Measurements from ENCODE around the gene DUOXA1.

Gene DUOXA1

DNA sequence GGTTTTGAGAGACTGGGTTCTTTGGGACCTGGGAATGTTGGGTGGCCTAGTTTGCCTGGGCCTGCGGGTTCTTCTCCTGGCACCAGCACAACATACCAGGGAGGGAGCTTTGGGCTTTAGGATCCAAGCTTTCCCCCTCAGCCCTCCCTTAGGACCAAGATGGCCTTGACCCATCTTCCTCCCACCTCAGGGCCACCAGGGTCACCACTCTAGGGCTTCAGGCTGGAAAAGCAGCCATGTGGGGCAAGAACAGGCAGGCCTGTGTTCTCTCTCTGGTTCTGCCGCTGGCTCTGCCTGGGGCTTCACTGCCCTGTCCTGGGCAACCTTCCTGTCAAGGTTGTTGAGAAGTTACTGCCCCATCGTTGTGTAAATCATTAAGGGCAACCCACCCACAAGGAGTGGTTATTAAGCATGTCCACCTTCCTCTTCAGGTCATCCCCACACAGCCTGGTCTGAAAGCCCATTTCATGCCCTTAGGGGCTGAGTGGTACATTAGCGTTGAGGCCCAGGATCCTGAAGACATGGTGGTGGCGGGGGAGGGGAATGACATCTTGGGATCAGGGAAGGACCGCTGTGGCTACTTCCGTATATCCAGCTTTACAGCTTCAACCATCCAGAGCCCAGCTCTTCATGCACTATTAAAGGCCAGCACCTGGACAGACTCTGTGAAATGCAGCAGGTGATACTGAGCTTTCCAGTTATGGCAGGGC is 767 bp upstream of the DUOXA1 start:
- DNase-seq = no peak

DNA sequence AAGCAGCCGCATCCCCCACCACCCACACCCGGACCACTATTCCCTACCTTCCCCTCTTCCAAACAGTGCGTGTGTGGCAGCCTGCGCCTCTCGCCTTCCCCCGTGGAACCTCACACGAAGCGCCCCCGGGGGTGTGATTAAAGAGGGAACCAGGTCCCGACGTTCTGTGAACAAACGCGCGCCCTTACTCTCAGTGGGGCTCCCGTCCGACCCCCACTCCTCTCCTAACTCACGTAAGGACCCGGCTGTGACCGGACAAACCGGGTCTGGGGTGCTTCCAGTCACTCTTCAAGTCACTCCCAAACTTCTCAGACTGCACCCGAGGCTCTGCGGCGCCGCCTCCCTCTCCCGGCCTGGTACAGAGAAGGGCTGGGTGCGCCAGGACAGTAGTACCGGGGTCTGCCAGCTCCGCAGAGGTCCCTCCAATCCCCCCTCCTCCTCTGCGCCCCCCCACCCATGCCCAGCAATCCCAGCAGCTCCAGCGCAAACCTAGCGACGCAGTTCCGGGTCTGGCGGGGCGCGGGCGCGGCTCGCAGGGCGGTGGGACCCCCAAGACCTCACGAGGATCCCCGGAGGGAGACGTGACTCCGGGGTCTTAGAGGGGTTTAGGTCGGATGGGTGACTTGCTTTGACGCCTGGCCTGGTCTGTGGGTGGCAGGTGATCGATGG is 574 bp downstream of the DUOXA1 start:
- DNase-seq = no peak

DNA sequence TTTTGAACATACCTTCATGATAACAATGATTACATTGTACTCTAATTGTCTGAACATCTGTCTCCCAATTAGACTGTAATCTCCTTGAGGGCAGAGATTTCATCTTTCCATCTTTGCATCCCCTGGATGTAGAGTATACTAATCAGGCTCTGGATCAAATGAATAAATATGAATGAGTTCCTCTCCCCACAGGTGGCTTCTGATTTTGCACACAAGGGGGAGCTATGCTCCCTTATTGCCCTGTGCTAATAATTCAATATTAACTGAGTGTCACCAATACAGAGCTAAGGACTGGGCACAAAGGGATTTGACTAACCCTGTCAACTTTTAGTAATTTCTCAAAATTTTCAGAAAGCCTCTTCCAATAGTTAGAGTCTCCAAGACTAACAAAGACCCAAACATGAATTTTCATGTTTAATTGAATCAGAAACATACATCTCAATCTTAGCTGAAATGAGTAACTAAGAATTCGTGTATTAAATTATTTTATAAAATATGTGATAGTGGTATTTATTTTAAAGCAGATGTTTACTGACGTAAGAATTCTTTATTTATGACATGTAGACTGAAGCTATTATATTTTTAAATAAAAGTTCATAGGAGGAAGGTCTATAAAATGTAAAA is 3.0 kb downstream of the DUOXA1 start:
- no peak for DNase-seq

DNA sequence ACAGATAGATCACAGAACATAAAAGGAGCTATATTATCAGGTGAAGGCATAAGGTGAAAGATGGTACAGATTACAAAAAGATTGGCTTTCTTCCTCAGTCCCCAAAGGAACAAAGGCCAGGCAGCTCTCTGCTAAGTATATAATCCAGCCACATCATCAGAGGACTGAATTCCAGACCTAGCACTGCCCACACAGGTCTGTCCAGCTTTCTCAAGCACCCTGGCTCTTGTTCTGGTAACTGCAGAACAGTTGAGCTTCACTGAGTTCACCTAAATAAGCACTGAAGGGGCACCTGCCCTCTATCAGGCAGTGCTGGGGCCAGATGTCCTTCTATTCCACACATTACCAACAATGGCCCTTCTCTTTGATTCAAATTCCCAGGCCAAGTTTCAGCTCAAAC is 6.3 kb downstream of the DUOXA1 start:
- no peak for DNase-seq

DNA sequence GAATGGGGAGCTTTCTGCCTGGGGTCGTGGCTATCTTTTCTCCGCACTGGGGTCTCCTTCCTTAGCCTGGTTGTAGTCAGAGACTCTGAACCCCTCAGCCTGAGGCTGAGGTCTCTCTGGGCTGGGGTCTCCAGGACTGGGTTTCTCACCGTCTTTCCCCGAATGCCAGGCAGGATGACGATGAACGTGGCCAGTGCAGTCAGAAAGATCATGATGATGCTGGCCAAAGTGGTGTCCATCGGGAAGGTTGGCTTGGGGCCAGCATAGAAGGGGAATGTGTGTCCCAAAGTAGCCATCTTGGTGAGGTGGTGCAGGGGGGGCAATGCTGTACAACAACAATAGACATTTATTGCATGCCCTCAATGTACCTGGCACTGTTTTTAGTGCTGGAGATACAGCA is 7.0 kb downstream of the DUOXA1 start:
- no peak for DNase-seq

DNA sequence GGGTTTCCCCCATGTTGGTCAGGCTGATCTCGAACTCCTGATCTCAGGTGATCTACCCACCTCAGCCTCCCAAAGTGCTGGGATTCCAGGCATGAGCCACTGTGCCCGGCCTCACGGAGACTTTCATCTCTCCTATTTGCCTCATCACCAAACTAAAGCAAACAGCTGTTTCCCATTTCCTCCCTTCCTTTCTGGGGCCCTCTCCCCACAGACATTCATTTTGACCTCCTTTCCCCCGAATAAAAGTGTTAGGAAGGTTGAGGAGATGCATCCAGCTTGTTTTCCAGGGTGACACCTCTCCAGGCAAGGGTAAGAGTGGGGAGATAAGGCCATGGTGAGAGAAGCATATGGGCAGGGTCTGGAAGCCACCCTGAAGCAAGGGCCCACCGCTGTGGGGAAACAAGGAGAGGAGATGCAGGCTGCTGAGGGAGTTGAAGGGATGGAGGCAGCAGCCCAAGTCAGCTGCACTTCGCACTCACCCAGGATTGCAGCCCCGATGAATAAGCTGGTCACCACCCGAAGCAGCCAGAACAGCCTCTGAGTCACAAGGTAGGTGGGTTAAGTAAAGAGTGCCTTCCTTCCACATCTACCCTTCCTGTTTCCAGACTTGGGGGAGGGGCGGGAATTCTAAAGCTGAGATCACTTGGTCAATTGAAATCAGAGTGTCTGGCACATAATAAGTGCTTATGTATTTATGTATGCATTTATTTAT is 7.8 kb downstream of the DUOXA1 start:
- DNase-seq = peak in 1 of 2 experiments; percentile 19

DNA sequence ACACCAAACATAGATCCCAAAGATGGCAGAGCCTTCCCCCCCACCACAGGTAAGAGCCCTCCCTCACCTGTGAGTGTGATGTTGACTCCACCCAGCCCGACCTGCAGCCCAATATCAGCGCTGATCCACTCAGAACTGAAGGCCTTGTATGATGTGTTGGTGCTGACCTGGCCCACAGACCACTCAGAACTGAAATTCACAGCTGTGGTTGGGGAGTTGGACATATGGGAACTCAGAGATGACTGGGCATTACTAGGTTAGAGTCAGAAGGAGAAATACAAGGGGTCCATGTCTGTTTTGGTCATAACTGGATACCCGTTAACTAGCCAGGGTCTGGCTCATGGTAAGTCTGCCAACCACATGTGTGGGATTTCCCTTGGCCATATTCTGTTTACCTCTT is 8.7 kb downstream of the DUOXA1 start:
- DNase-seq = no peak

DNA sequence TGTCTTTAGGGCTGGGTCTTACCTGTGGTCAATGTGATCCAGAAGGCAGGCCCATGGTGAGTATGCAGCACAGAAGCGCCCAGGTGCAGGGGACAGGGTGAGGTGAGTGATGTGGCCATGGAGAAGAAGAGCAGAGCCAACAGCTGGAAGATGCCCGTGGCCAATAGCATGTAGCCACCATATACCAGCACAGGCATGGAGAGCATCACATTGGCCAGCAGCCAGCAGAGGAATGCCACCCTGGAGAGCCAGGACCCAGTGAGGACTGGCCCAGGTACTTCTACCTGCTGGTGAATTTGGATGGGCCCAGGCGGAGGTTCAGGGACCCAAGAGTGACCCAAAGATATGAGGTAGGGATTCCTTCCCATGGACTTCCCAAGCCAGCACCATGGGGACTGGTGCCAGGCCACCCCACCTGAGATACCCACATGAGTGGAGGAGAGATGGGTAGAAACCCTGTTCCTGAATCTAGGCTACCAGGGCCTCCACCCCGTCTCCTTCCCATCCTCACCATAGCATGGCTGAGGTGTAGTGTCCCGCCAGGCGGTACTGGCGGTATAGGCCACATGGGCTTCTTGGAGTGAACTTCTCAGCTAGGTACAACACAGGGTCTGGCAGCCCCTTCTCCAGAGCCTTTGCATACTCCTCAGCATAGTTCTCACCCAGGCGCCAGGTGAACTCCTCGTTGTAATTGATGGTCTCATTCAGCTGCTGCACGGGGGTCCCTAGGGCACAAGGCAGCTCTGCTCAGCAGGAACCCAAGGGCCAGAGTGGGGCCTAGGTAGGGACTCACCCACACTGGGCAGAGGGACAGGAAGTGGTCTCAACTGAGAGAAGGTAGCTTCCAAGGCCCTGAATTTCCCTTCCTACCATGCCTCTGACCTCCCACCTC is 9.4 kb downstream of the DUOXA1 start:
- DNase-seq = no peak

DNA sequence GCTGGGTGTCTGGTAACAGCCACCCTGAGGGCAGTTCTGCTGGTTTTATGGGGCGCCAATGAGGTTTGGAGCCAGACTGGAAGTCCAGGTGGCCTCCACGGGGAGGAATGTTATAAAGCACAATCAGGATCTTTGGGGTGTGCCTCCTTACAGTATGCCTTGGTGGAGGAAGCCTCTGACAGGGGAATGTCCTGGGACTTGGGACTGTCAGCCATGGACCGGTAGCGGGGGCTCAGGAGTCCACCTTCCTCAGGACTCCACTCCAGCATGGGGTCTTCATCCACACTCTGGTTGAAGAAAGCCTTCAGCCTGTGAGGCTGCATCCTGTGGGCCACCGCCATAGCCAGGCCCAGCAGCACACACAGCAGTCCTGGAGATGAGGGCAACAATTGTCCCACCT is 10.7 kb downstream of the DUOXA1 start:
- no peak for DNase-seq

DNA sequence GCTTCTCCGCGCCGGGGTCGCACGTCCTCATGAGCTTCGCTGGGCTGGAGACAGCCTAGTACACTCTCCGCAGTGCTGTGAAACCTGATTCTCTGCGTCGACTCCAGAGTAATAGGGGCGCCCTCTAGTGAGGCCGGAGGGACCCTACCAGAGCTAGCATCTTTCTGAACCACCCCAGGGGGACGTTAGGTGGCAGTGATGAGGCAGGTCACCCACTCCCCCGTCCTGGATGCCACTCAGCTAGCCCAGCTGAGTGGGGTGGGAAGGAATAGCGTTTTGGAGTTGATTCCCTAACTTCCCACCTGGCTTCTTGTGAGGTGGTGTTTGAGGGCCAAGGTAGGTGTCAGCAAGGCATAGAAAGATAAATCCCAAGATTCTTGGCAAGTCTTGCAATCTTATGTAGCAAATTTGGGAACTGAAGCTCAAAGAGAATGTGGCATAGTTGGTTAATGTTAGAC is 11.5 kb downstream of the DUOXA1 start:
- peak; percentile 18 to 54 for DNase-seq

DNA sequence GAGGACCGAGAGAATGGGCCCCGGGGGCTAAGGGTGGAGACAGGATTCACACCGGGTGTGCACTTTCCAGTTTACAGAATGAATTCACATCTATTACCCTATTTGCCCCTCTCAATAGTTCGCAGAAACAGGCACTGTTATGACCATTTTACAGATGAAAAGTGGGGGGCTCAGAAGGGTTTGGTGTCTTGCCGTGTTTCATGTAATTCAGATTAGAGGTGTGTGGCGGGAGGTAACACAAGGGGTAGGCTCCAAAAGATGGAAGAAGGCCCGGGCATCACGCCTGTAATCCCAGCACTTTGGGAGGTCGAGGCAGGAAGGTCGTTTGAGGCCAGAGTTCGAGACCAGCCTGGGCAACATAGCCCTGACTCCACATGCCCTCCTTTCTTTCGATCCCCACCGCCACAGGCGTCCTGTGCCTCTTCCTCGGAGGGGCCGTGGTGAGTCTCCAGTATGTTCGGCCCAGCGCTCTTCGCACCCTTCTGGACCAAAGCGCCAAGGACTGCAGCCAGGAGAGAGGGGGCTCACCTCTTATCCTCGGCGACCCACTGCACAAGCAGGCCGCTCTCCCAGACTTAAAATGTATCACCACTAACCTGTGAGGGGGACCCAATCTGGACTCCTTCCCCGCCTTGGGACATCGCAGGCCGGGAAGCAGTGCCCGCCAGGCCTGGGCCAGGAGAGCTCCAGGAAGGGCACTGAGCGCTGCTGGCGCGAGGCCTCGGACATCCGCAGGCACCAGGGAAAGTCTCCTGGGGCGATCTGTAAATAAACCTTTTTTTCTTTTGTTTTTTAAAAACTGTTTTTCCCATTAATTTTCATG is 12.2 kb downstream of the DUOXA1 start:
- no peak for DNase-seq

DNA sequence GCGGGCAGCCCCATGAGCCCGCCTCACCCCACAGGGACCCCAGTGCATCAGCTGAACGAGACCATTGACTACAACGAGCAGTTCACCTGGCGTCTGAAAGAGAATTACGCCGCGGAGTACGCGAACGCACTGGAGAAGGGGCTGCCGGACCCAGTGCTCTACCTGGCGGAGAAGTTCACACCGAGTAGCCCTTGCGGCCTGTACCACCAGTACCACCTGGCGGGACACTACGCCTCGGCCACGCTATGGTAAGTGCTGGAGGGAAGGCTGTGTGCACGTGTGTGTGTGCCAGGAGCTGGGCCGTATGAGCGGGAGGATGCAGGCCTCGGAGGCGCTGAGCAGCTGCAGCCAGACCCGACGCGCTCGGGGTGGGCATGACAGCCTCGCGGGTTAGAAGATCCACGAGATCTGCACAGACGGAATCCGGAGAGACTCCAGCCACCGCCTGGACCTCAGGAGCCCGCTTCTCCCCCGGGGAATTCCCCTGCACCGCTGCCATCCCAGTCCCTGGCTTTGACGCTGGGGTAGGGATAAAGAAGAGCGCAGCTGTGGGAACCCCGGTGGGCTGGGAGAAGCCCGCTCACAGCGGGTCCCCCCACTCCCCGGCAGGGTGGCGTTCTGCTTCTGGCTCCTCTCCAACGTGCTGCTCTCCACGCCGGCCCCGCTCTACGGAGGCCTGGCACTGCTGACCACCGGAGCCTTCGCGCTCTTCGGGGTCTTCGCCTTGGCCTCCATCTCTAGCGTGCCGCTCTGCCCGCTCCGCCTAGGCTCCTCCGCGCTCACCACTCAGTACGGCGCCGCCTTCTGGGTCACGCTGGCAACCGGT is 13.0 kb downstream of the DUOXA1 start:
- no peak for DNase-seq

DNA sequence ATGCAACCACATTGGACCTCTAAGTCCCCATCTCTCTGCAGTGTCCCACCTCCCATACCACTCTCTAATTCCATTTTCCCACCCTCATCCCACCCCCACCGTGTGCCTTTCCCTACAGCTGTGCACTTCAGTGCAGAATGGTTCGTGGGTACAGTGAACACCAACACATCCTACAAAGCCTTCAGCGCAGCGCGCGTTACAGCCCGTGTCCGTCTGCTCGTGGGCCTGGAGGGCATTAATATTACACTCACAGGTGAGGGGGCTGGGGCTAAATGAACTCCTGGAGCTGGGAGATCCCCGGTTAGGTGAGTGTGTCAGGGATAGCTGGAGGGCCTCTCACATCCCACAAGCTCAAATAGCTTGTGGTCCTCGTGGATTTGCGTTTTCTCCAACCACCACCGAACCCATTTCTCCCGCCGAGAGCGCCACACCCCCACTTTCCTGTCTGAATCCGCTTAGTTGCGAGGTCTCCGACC is 13.6 kb downstream of the DUOXA1 start:
- no peak for DNase-seq

DNA sequence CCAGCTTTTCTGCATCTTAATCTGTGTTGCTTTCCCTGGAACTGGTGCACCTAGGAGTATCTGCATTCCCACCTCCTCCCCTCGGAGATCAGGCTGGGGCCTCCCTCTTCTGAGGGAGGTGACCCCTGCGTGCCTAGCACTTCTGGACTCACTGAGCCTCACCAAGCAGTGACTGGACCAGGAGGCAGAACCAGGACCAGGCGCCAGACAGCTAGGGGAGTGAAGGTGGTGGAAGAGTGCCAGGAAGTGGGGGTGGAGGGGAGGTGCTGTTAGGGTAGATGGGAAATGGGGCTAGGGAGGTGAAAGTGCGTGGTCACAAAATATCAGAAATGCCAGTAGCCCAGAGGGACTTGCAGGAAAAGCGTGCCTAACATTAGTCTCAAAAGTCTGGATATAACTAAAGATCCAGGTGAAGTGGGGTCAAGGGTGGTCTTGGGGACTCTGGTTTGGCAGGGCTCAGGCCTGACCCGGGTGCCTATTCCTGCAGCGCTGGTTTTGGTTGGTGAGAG is 14.3 kb downstream of the DUOXA1 start:
- DNase-seq = no peak

DNA sequence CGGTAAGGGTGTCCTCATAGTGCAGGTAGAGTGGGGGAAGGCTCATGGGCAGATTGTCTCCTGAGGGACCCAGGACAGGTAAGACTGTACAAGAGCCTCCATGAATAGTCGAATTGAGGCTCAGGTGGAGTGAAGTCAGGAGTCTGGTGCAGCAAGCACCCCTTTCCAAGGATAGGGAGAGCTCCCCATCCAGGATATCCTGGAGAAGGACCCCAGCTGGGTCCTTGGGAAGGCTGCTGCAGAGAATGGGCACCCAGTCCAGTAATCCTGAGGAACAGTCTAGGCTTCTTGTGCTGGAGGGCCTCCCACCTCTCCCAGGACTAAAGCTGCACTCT is 15.0 kb downstream of the DUOXA1 start:
- no peak for DNase-seq

DNA sequence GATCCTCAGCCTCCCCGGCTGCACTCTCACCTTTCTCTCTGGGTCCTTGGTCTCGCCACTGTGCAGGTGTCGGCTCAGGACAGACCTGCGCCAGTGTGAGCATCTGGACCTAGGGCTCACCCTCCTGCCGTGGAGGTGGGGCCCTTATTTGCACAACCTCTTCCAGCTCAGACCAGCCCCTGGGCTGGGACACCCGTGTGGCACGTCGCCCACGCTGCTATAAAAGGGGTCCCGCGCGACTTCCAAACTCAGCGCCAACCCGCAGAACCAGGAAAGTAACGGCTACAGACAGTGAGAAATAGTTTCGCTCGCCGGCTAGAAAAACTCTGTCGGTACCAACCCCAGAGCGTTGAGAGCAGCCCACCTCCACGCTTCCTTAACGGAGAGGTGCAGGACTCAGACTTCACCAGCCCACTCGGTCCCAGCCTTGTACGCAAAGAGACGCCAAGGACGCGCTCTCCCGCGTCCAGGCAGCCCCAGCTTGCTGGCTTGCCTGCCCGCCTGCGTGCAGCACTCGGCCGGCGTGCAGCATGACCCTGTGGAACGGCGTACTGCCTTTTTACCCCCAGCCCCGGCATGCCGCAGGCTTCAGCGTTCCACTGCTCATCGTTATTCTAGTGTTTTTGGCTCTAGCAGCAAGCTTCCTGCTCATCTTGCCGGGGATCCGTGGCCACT is 15.5 kb downstream of the DUOXA1 start, which contains the start of the genes DUOX2 and DUOXA2:
Gene DUOX2 (minus strand): TSS at position 97 of the 675 bp plus-strand sequence. CDS start 761 bp downstream, outside the sequence.
Gene DUOXA2 (plus strand): TSS at position 251 of the 675 bp plus-strand sequence. CDS start 280 bp downstream, at position 531.
- DNase-seq = no peak

DNA sequence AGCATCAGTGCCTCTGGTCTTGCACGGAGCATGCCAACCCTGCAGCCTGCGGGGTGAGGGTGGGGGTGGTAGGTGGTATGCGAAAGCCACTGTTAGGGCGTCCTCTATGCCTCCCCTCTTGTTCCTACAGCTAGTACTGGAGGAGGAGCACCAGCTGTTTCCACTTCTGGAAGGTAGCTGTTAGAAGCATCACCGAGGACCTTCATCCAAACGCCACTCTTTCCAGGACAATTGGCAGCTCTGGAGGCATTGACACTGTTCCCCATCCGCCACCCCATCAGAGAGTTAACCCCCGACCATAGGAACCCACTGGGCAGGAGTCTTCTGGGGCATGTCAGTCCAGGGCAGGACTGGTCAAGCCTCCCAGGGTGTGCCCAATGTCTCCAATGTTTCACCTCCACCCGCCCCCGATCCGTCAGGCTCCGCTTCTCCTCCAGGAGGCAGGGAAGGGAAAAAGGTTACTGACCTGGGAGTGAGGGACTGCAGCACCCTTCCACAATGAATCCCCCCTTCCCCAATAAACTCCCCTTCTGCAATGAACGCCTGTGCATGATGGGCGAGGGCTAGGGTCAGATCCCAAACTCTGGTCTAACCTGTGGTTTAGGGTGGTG is 16.2 kb downstream of the DUOXA1 start:
- DNase-seq = no peak

DNA sequence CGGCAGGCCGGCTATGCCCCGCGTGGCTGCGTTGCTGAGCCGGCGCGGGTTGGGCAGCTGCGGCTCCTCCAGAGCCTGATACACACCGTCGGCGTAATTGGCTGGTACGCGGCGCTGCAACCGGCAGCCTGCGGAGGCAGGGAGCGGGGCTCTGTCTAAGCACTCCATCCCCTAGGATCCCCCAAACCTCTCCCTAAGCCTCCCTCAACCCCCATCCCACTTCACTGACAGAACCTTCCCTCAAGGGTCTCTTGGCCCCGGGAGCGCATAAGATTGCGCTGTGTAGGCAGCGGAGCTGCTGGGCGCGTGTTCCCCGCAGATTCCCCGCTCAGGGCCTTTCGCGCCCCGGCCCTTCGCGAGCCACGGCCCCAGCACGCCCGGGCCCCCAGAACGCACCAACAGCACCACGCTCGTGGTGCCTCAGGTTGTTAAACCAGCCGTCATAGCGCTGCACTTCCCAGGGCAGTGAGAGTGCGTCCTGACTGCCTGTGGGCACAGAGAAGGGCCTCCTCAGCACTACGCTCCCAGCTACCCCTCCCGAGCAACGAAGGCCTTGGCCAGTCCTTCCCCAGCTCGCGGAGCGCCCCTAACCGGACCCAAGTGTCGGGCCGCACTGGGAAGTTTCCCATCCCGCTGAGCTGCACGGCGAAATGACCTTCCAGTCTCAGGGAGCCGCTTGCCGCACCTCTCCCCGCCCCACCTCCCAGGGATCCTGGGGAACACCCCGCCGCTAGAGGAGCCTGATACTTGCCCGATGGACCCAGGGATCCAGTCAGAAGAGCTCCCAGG is 16.9 kb downstream of the DUOXA1 start:
- DNase-seq = no peak

All from SW 1271 (cell line).